Activated CD8-positive, alpha-beta memory T cell treated with anti-CD3 and anti-CD28 coated beads, Interleukin-2, amount 50 U/mL, for 4 hours (primary cell): ENCODE measurements around the gene IFIH1.

Source experiments
- DNase-seq: peaks from one replicate; pipeline ENCODE4 v3.0.0-alpha.2; 2020

Gene IFIH1

GRCh38 chr2:162308747-162309503 is 9.6 kb downstream of the IFIH1 start:
- no peak for DNase-seq

- no peak for DNase-seq
These were observed 12.6 kb downstream of the IFIH1 start for GRCh38 chr2:162305901-162306300.

GRCh38 chr2:162301877-162302276 is 16.6 kb downstream of the IFIH1 start:
- DNase-seq, result no peak

- peak; percentile 54 for DNase-seq
These were observed 17.2 kb downstream of the IFIH1 start for GRCh38 chr2:162301151-162301804.

- no peak for DNase-seq
These were observed 18.2 kb downstream of the IFIH1 start for GRCh38 chr2:162300266-162300665.

- no peak for DNase-seq
These were observed 19.7 kb downstream of the IFIH1 start for GRCh38 chr2:162298669-162299335.

GRCh38 chr2:162297925-162298552 is 20.4 kb downstream of the IFIH1 start:
- peak; percentile 54 for DNase-seq

GRCh38 chr2:162295009-162295408 is 23.5 kb downstream of the IFIH1 start:
- DNase-seq, result no peak

GRCh38 chr2:162293122-162293786 is 25.2 kb downstream of the IFIH1 start:
- DNase-seq, result no peak

- no peak for DNase-seq
These were observed 26.7 kb downstream of the IFIH1 start for GRCh38 chr2:162291748-162292147.

GRCh38 chr2:162282765-162283425 is 35.6 kb downstream of the IFIH1 start:
- no peak for DNase-seq

- no peak for DNase-seq
These were observed 37.8 kb downstream of the IFIH1 start for GRCh38 chr2:162280654-162281053.

- no peak for DNase-seq
These were observed 41.1 kb downstream of the IFIH1 start for GRCh38 chr2:162277381-162277780.

GRCh38 chr2:162267996-162268395 is 50.5 kb downstream of the IFIH1 start:
- no peak for DNase-seq

- DNase-seq, result no peak
These were observed 51.0 kb downstream of the IFIH1 start for GRCh38 chr2:162267496-162267895.

- DNase-seq, result no peak
These were observed 52.1 kb downstream of the IFIH1 start for GRCh38 chr2:162266460-162266760.

- DNase-seq, result no peak
These were observed 52.6 kb downstream of the IFIH1 start for GRCh38 chr2:162265666-162266459.

- no peak for DNase-seq
These were observed 57.2 kb downstream of the IFIH1 start for GRCh38 chr2:162261032-162261945.

GRCh38 chr2:162258686-162259085 is 59.8 kb downstream of the IFIH1 start:
- no peak for DNase-seq

- DNase-seq, result no peak
These were observed 60.3 kb downstream of the IFIH1 start for GRCh38 chr2:162258169-162258568.

- no peak for DNase-seq
These were observed 61.1 kb downstream of the IFIH1 start for GRCh38 chr2:162257425-162257824.
